ENCODE results near the gene TMEM255B.

TMEM255B gene

GRCh38 chr13:113806526-113806925 is 47.5 kb downstream of the TMEM255B start:
- POLR2A ChIA-PET = no interaction called here
- no peak for DNase-seq (ENCODE audit: extremely low spot score)
- TF ChIP-seq NFRKB (IDR thresholded peaks at IDR 0.05) (no peak), TARDBP (IDR thresholded peaks at IDR 0.05) (no peak), FOXK2 (IDR thresholded peaks at IDR 0.05) (no peak), ELF4 (IDR thresholded peaks at IDR 0.05) (no peak), CTBP1 (IDR thresholded peaks at IDR 0.05; ENCODE audit: borderline replicate concordance) (no peak), SUZ12 (IDR thresholded peaks at IDR 0.05) (no peak), BHLHE40 (IDR thresholded peaks at IDR 0.05; ENCODE audit: borderline replicate concordance) (no peak), SP1 (IDR thresholded peaks at IDR 0.05) (no peak), PKNOX1 (IDR thresholded peaks at IDR 0.05) (no peak), L3MBTL2 (conservative IDR thresholded peaks at IDR 0.05) (no peak), FOXA1 (IDR thresholded peaks at IDR 0.05) (no peak), ZNF384 (IDR thresholded peaks at IDR 0.05) (no peak), FOXM1 (IDR thresholded peaks at IDR 0.05; ENCODE audit: borderline replicate concordance) (no peak), ARNT (IDR thresholded peaks at IDR 0.05) (no peak)
- CTCF ChIA-PET = no interaction called here

- CTCF ChIA-PET = no interaction called here
- DNase-seq (ENCODE audit: extremely low spot score) = no peak
- TF ChIP-seq PKNOX1 (IDR thresholded peaks at IDR 0.05) (no peak), ELF4 (IDR thresholded peaks at IDR 0.05) (no peak), FOXK2 (IDR thresholded peaks at IDR 0.05) (no peak), FOXM1 (IDR thresholded peaks at IDR 0.05; ENCODE audit: borderline replicate concordance) (no peak), NFRKB (IDR thresholded peaks at IDR 0.05) (no peak), TARDBP (IDR thresholded peaks at IDR 0.05) (no peak), HDGF (IDR thresholded peaks at IDR 0.05; ENCODE audit: borderline replicate concordance) (no peak), SP1 (IDR thresholded peaks at IDR 0.05) (no peak), L3MBTL2 (conservative IDR thresholded peaks at IDR 0.05) (no peak), ARNT (IDR thresholded peaks at IDR 0.05) (no peak), LEF1 (IDR thresholded peaks at IDR 0.05; ENCODE audit: borderline replicate concordance) (no peak), BHLHE40 (IDR thresholded peaks at IDR 0.05; ENCODE audit: borderline replicate concordance) (no peak), SUZ12 (IDR thresholded peaks at IDR 0.05) (no peak)
- POLR2A ChIA-PET = no interaction called here
These were observed 49.2 kb downstream of the TMEM255B start for GRCh38 chr13:113808058-113808834.

DNA sequence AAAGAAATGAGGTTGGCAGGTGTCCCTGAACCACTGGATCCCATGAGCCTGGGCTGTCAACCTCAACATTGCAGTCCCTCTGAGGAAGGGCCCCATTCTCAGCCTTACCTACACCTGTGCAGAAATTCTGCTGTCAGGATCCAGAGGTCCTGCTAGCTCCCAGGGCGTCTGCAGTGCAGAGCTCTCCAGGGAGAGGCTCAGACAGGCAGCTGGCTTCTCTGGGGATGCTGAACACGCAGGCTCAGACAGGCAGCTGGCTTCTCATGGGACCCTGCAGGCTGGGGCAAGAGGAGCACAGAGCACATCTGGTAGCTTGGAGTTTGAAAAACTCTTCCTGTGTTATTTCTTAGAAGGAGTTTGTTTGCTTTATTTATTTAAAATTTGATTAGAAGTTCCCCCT is 50.9 kb downstream of the TMEM255B start:
- TF ChIP-seq NFRKB (IDR thresholded peaks at IDR 0.05) = no peak
- ChIA-PET CTCF (no interaction called here), POLR2A (no interaction called here)
- no peak for DNase-seq (ENCODE audit: extremely low spot score)

DNA sequence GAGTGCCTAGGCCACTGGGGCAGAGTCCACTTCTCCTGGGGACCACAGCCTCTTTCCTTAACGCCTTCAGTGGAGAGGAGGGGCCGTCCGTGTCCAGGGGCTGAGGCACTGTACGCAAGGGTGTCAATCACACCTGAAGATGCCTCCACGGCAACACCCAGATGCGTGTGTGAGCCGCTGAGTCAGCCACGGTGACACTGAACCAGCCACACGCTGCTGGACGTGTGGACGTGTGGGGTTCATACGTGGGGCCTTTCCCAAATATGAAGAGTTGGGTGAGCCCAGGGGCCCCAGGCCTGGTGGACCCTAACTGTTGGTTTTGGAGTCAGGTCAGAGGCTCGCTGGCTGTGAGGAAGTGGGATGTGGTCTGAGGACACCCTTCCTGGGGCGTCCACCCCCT is 51.6 kb downstream of the TMEM255B start:
- ChIA-PET POLR2A (no interaction called here), CTCF (no interaction called here)
- TF ChIP-seq CTBP1 (IDR thresholded peaks at IDR 0.05; ENCODE audit: borderline replicate concordance) = no peak
- no peak for TF ChIP-seq BHLHE40 (IDR thresholded peaks at IDR 0.05; ENCODE audit: borderline replicate concordance)

GRCh38 chr13:113811081-113811928 is 52.3 kb downstream of the TMEM255B start:
- CTCF ChIA-PET = no interaction called here
- no peak for TF ChIP-seq PKNOX1 (IDR thresholded peaks at IDR 0.05)
- TF ChIP-seq BHLHE40 (IDR thresholded peaks at IDR 0.05; ENCODE audit: borderline replicate concordance) = no peak
- TF ChIP-seq SP1 (IDR thresholded peaks at IDR 0.05) = no peak
- no peak for TF ChIP-seq FOXM1 (IDR thresholded peaks at IDR 0.05; ENCODE audit: borderline replicate concordance)
- no peak for DNase-seq (ENCODE audit: extremely low spot score)
- POLR2A ChIA-PET = no interaction called here

More for the DNA sequence above, 51.6 kb downstream of the TMEM255B start:
- no peak for DNase-seq (ENCODE audit: extremely low spot score)

- no peak for TF ChIP-seq ZNF384 (IDR thresholded peaks at IDR 0.05)
- no peak for TF ChIP-seq CTBP1 (IDR thresholded peaks at IDR 0.05; ENCODE audit: borderline replicate concordance)
- TF ChIP-seq L3MBTL2 (conservative IDR thresholded peaks at IDR 0.05) = no peak
- no peak for TF ChIP-seq HDGF (IDR thresholded peaks at IDR 0.05; ENCODE audit: borderline replicate concordance)
- TF ChIP-seq PKNOX1 (IDR thresholded peaks at IDR 0.05) = no peak
- TF ChIP-seq LEF1 (IDR thresholded peaks at IDR 0.05; ENCODE audit: borderline replicate concordance) = no peak
- TF ChIP-seq SUZ12 (IDR thresholded peaks at IDR 0.05) = no peak
- no peak for TF ChIP-seq SP1 (IDR thresholded peaks at IDR 0.05)
- no peak for TF ChIP-seq NFRKB (IDR thresholded peaks at IDR 0.05)
- no peak for TF ChIP-seq BHLHE40 (IDR thresholded peaks at IDR 0.05; ENCODE audit: borderline replicate concordance)
- no peak for TF ChIP-seq ELF4 (IDR thresholded peaks at IDR 0.05)
These were observed 53.4 kb downstream of the TMEM255B start for GRCh38 chr13:113812178-113813040.

More at GRCh38 chr13:113812178-113813040, 53.4 kb downstream of the TMEM255B start:
- POLR2A ChIA-PET = no interaction called here
- no peak for DNase-seq (ENCODE audit: extremely low spot score)
- CTCF ChIA-PET = no interaction called here
